Trophoblast cell (in vitro differentiated cells and primary cell): ENCODE measurements around the gene MYCBPAP.

Source experiments
- DNase-seq, 2 donors: peaks; one replicate each; pipeline ENCODE4 v3.0.0-alpha.2; 2016
- H2AFZ ChIP-seq: 2 replicates; pipeline ENCODE4 v1.6.1; 2013; ENCODE audit warnings: low read length, moderate library complexity, mild to moderate bottlenecking; ENCODE audit not compliant: insufficient read depth, poor library complexity
- H2AK5ac ChIP-seq: 2 replicates; pipeline ENCODE4 v1.6.1; 2013; ENCODE audit warnings: mild to moderate bottlenecking, low read length
- H2BK120ac ChIP-seq: 2 replicates; pipeline ENCODE4 v1.6.1; 2013; ENCODE audit warnings: low read length, mild to moderate bottlenecking, moderate library complexity; ENCODE audit not compliant: insufficient read depth, poor library complexity
- H2BK12ac ChIP-seq: 2 replicates; pipeline ENCODE4 v1.6.1; 2013; ENCODE audit warnings: mild to moderate bottlenecking, low read length, moderate library complexity
- H2BK5ac ChIP-seq: 2 replicates; pipeline ENCODE4 v1.6.1; 2013; ENCODE audit warnings: low read length, low read depth, moderate library complexity, mild to moderate bottlenecking; ENCODE audit not compliant: poor library complexity
- H3K14ac ChIP-seq: 2 replicates; pipeline ENCODE4 v1.6.1; 2013; ENCODE audit warnings: mild to moderate bottlenecking, low read length
- H3K18ac ChIP-seq: 2 replicates; pipeline ENCODE4 v1.6.1; 2013; ENCODE audit warnings: mild to moderate bottlenecking, low read length
- H3K23ac ChIP-seq: 2 replicates; pipeline ENCODE4 v1.6.1; 2013; ENCODE audit warnings: low read length
- H3K27ac ChIP-seq: 2 replicates; pipeline ENCODE4 v1.5.1; 2013; ENCODE audit warnings: low read depth, mild to moderate bottlenecking, inconsistent platforms, low read length, moderate library complexity
- H3K27me3 ChIP-seq: 2 replicates; pipeline ENCODE4 v1.6.1; 2013; ENCODE audit warnings: inconsistent platforms, mild to moderate bottlenecking, low read length, moderate library complexity; ENCODE audit not compliant: insufficient read depth
- H3K36me3 ChIP-seq, 2 experiments: 1 replicate in 1 of 2; 2 replicates in 1 of 2; pipeline ENCODE4 v1.6.1; 2013; ENCODE audit warnings: low read length in 2 of 2, mild to moderate bottlenecking in 2 of 2, moderate library complexity in 1 of 2; ENCODE audit not compliant: insufficient read depth in 2 of 2, control insufficient read depth in 1 of 2
- H3K4ac ChIP-seq: 2 replicates; pipeline ENCODE4 v1.6.1; 2013; ENCODE audit warnings: low read depth, mild to moderate bottlenecking, low read length, moderate library complexity
- H3K4me1 ChIP-seq, 2 experiments: 1 replicate in 1 of 2; 2 replicates in 1 of 2; pipeline ENCODE4 v1.6.1; 2013; ENCODE audit warnings: low read length in 2 of 2, mild to moderate bottlenecking in 2 of 2, moderate library complexity in 1 of 2; ENCODE audit not compliant: insufficient read depth in 2 of 2, control insufficient read depth in 1 of 2
- H3K4me2 ChIP-seq: 2 replicates; pipeline ENCODE4 v1.6.1; 2013; ENCODE audit warnings: inconsistent platforms, mild to moderate bottlenecking, low read length, moderate library complexity
- H3K4me3 ChIP-seq: 2 replicates; pipeline ENCODE4 v1.5.1; 2013; ENCODE audit warnings: mild to moderate bottlenecking, low read depth, low read length, inconsistent platforms
- H3K79me1 ChIP-seq: one replicate; pipeline ENCODE4 v1.6.1; 2013; ENCODE audit warnings: low read length
- H3K79me2 ChIP-seq: 2 replicates; pipeline ENCODE4 v1.6.1; 2013; ENCODE audit warnings: low read length, mild to moderate bottlenecking; ENCODE audit not compliant: control insufficient read depth, insufficient read depth, poor library complexity
- H3K9ac ChIP-seq: 2 replicates; pipeline ENCODE4 v1.6.1; 2013; ENCODE audit warnings: mild to moderate bottlenecking, low read length
- H3K9me3 ChIP-seq: 2 replicates; pipeline ENCODE4 v1.6.1; 2013; ENCODE audit warnings: low read depth, mild to moderate bottlenecking, control low read depth, inconsistent platforms, low read length; ENCODE audit not compliant: insufficient read depth
- H4K12ac ChIP-seq: 2 replicates; pipeline ENCODE4 v1.6.1; 2013; ENCODE audit warnings: low read depth, mild to moderate bottlenecking, low read length, moderate library complexity
- H4K8ac ChIP-seq: 2 replicates; pipeline ENCODE4 v1.6.1; 2013; ENCODE audit warnings: low read depth, mild to moderate bottlenecking, low read length, moderate library complexity
- H4K91ac ChIP-seq: one replicate; pipeline ENCODE4 v1.6.1; 2013; ENCODE audit warnings: low read depth, mild to moderate bottlenecking, low read length, moderate library complexity
- WGBS: extraction: QIAGEN DNeasy Blood & Tissue Kit; methylation state at CpG from one replicate; pipeline ENCODE4 v1.1.7; 2013; ENCODE audit warnings: missing lambda C conversion rate; ENCODE audit not compliant: insufficient read length, insufficient coverage; ENCODE audit errors: extremely low coverage; 5-methylcytosine and 5-hydroxymethylcytosine counted together

Gene MYCBPAP

GRCh38 chr17:50506298-50506697 lies 1.9 kb upstream of the MYCBPAP start:
- Histone ChIP-seq H4K12ac (no peak overlapping the region), H3K79me2 (peaks cover 5% of the 10 kb centered on the region), H2AFZ (no peak overlapping the region), H3K18ac (no peak overlapping the region), H3K27ac (no peak overlapping the region), H2AK5ac (no peak overlapping the region), H4K8ac (no peak overlapping the region), H2BK12ac (no peak overlapping the region), H3K4me3 (no peak overlapping the region), H3K4ac (no peak overlapping the region), H4K91ac (no peak overlapping the region), H3K36me3 (no peaks in the 10 kb centered on the region), H3K9ac (no peak overlapping the region), H3K27me3 (peaks cover 2% of the 10 kb centered on the region), H3K9me3 (no peaks in the 10 kb centered on the region), H3K4me1 (peaks cover 13 to 14% of the 10 kb centered on the region in 2 experiments), H2BK120ac (no peak overlapping the region), H3K23ac (no peak overlapping the region), H3K4me2 (no peak overlapping the region), H3K14ac (no peak overlapping the region), H3K79me1 (peaks cover 13% of the 10 kb centered on the region), H2BK5ac (no peak overlapping the region)
- no CpG with 5 or more reads among the region's 7 CpGs for WGBS
- no peak for DNase-seq

- DNase-seq = no peak
- WGBS = no CpG with 5 or more reads among the region's 32 CpGs
- Histone ChIP-seq H3K36me3 (no peaks in the 10 kb centered on the region), H3K4me1 (peaks cover 16 to 18% of the 10 kb centered on the region in 2 experiments), H3K79me2 (peaks cover 5% of the 10 kb centered on the region), H3K23ac (no peak overlapping the region), H2BK5ac (peak overlapping the region; percentile 39), H3K9ac (peak overlapping the region; percentile 37), H2BK120ac (peak overlapping the region; percentile 90), H3K27me3 (no peaks in the 10 kb centered on the region), H3K4ac (peak overlapping the region; percentile 32), H3K79me1 (peaks cover 15% of the 10 kb centered on the region), H2AFZ (peak overlapping the region; percentile 99), H2AK5ac (peak overlapping the region; percentile 34), H4K91ac (peak overlapping the region; percentile 11), H3K4me2 (peak overlapping the region; percentile 89), H3K14ac (peak overlapping the region; percentile 10), H4K8ac (peak overlapping the region; percentile 63), H3K4me3 (peak overlapping the region; percentile 77), H3K9me3 (no peaks in the 10 kb centered on the region), H4K12ac (peak overlapping the region; percentile 4), H2BK12ac (peak overlapping the region; percentile 26), H3K27ac (no peak overlapping the region), H3K18ac (peak overlapping the region; percentile 38)
Measured at GRCh38 chr17:50508573-50509460, 578 bp downstream of the MYCBPAP start.

- no peak overlapping the region for H3K4me3 ChIP-seq
- no peak overlapping the region for H3K18ac ChIP-seq
- no peak overlapping the region for H3K4ac ChIP-seq
- H4K12ac ChIP-seq = no peak overlapping the region
- no peak overlapping the region for H3K14ac ChIP-seq
- H3K36me3 ChIP-seq = no peaks in the 10 kb centered on the region
- H3K4me1 ChIP-seq = peaks cover 22 to 26% of the 10 kb centered on the region in 2 experiments
- H3K4me2 ChIP-seq = peak overlapping the region; percentile 2
- no peak overlapping the region for H2AFZ ChIP-seq
- DNase-seq = peak; percentile 43 to 80
- H2BK120ac ChIP-seq = peak overlapping the region; percentile 75
- peak overlapping the region; percentile 35 for H2BK5ac ChIP-seq
- no peak overlapping the region for H2AK5ac ChIP-seq
- H3K27me3 ChIP-seq = no peaks in the 10 kb centered on the region
- no peak overlapping the region for H2BK12ac ChIP-seq
- H3K9me3 ChIP-seq = no peaks in the 10 kb centered on the region
- no CpG with 5 or more reads among the region's 3 CpGs for WGBS
- peaks cover 5% of the 10 kb centered on the region for H3K79me2 ChIP-seq
- H3K23ac ChIP-seq = no peak overlapping the region
- H3K9ac ChIP-seq = no peak overlapping the region
- H4K91ac ChIP-seq = no peak overlapping the region
- peak overlapping the region; percentile 85 for H3K27ac ChIP-seq
- peaks cover 16% of the 10 kb centered on the region for H3K79me1 ChIP-seq
- no peak overlapping the region for H4K8ac ChIP-seq
Measured at GRCh38 chr17:50511058-50511457, 2.8 kb downstream of the MYCBPAP start.

GRCh38 chr17:50513495-50513894 lies 5.3 kb downstream of the MYCBPAP start:
- H3K4me1 ChIP-seq = peaks cover 17% of the 10 kb centered on the region in 2 experiments
- H3K9ac ChIP-seq = no peak overlapping the region
- no peak overlapping the region for H2BK120ac ChIP-seq
- no peak overlapping the region for H2AFZ ChIP-seq
- no peaks in the 10 kb centered on the region for H3K79me2 ChIP-seq
- H3K79me1 ChIP-seq = peaks cover 7% of the 10 kb centered on the region
- H4K8ac ChIP-seq = no peak overlapping the region
- no peaks in the 10 kb centered on the region for H3K27me3 ChIP-seq
- no peak overlapping the region for H3K4me2 ChIP-seq
- H4K12ac ChIP-seq = no peak overlapping the region
- H3K23ac ChIP-seq = no peak overlapping the region
- no peak overlapping the region for H3K14ac ChIP-seq
- H3K4ac ChIP-seq = no peak overlapping the region
- no peak for DNase-seq
- no peak overlapping the region for H3K4me3 ChIP-seq
- H4K91ac ChIP-seq = no peak overlapping the region
- H2BK12ac ChIP-seq = no peak overlapping the region
- H3K27ac ChIP-seq = no peak overlapping the region
- no peak overlapping the region for H2AK5ac ChIP-seq
- no peaks in the 10 kb centered on the region for H3K9me3 ChIP-seq
- no peak overlapping the region for H2BK5ac ChIP-seq
- no peak overlapping the region for H3K18ac ChIP-seq
- no peaks in the 10 kb centered on the region for H3K36me3 ChIP-seq
- WGBS = no CpG with 5 or more reads among the region's 4 CpGs
